HG03196 (cell line): ENCODE measurements around the gene FAM184B.
"Not testable (repeated sequence)": the region's sequence is repeated elsewhere in the genome, so short reads cannot be mapped to it uniquely, and the experiment has no call there.

ENCODE experiments used
- ATAC-seq: cut with Tn5 transposase; IDR thresholded peaks from one replicate; pipeline ENCODE4 v1.9.1; 2021; ENCODE audit not compliant: unreplicated experiment

The FAM184B gene

GRCh38 chr4:17721496-17722355 is 59.7 kb downstream of the FAM184B start:
- no peak for ATAC-seq

- no peak for ATAC-seq
These were observed 62.3 kb downstream of the FAM184B start for GRCh38 chr4:17719106-17719505.

- ATAC-seq = no peak
These were observed 63.0 kb downstream of the FAM184B start for GRCh38 chr4:17718471-17718870.

- ATAC-seq = no peak
These were observed 64.1 kb downstream of the FAM184B start for GRCh38 chr4:17717301-17717700.

- ATAC-seq = no peak
These were observed 65.9 kb downstream of the FAM184B start for GRCh38 chr4:17715511-17715910.

GRCh38 chr4:17713779-17714178 is 67.6 kb downstream of the FAM184B start:
- no peak for ATAC-seq

GRCh38 chr4:17712166-17712565 is 69.3 kb downstream of the FAM184B start:
- ATAC-seq = no peak

GRCh38 chr4:17711206-17711605 is 70.2 kb downstream of the FAM184B start:
- not testable (repeated sequence) for ATAC-seq

- no peak for ATAC-seq
These were observed 71.7 kb downstream of the FAM184B start for GRCh38 chr4:17709763-17710068.

GRCh38 chr4:17708992-17709762 is 72.2 kb downstream of the FAM184B start:
- no peak for ATAC-seq

GRCh38 chr4:17707671-17708070 is 73.8 kb downstream of the FAM184B start:
- ATAC-seq = no peak

GRCh38 chr4:17705107-17705506 is 76.3 kb downstream of the FAM184B start:
- no peak for ATAC-seq

GRCh38 chr4:17704020-17704650 is 77.3 kb downstream of the FAM184B start:
- ATAC-seq = no peak

- no peak for ATAC-seq
These were observed 78.8 kb downstream of the FAM184B start for GRCh38 chr4:17702641-17703040.

GRCh38 chr4:17701882-17702281 is 79.5 kb downstream of the FAM184B start:
- no peak for ATAC-seq

GRCh38 chr4:17701138-17701839 is 80.1 kb downstream of the FAM184B start:
- ATAC-seq = no peak

GRCh38 chr4:17699380-17699779 is 82.0 kb downstream of the FAM184B start:
- no peak for ATAC-seq

GRCh38 chr4:17698116-17698515 is 83.3 kb downstream of the FAM184B start:
- no peak for ATAC-seq

GRCh38 chr4:17695341-17695740 is 86.1 kb downstream of the FAM184B start:
- ATAC-seq = no peak

- ATAC-seq = no peak
These were observed 86.9 kb downstream of the FAM184B start for GRCh38 chr4:17694552-17694951.

GRCh38 chr4:17690898-17691297 is 90.5 kb downstream of the FAM184B start:
- ATAC-seq = no peak
